Stimulated activated CD8-positive, alpha-beta memory T cell treated with anti-CD3 and anti-CD28 coated beads, Interleukin-2, amount 100 ng/mL, for 1 hour (primary cell): Measurements from ENCODE around the gene SPATA9.
"Not testable (repeated sequence)": the region's sequence is repeated elsewhere in the genome, so short reads cannot be mapped to it uniquely, and the experiment has no call there.

Source experiments
- DNase-seq, 2 donors: peaks; one replicate each; pipeline ENCODE4 v3.0.0-alpha.2; 2020; ENCODE audit warnings: low read depth in 2 of 2

SPATA9 gene

DNA sequence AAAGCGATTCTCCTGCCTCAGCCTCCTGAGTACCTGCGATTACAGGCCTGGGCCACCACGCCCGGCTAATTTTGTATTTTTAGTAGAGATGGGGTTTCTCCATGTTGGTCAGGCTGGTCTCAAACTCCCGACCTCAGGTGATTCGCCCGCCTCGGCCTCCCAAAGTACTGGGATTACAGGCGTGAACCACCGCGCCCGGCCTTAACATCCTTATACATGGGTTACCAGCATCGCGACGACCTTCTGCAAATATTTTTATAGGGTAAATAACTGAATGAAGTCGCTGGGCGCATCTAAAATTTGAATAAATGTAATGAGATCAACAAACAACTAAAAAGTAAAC is 36.6 kb downstream of the SPATA9 start:
- not testable (repeated sequence) for DNase-seq

GRCh38 chr5:95644351-95645042 is 38.3 kb downstream of the SPATA9 start:
- DNase-seq, result no peak

DNA sequence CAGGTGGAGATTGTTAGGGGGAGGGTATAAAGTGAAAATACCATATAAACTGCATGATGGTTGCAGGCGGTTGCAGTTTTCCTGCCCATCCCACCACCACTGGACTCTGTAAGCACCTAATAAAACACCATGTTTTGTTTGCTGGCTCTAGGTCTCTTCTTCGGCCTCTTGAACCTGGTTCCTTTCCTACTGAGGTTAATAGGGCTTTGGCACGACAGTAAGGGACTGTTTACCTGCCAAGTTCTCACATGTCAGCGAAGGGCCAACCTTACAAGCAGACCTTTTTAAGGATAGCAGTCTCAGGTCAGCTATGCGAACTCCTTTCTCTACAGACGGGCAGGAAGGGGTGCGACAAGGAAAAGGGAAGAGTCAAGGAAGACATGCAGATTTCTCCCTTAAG is 39.6 kb downstream of the SPATA9 start:
- no peak for DNase-seq

DNA sequence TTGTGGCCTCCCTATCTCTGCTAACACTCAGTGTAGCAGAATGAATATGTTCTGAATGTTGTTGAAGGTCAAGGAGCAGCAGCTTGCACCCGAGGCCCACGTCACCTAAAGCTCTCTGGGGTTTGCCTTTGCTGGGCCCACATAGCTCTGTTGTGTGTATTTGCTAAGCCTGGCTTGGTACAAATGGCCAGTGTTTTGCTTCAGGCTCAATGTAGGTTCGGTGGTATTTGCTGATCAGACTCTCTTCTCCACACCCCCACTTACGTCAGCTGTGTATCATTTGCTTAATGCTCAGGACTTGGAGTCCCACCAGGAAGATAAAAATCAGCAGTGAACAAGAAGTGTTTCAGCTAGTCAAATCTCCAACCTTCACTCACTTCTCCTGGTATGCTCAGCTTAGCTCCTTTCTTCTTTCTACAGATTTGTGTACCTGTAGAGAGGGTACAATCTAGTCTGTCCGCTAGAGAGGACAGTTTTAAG is 41.0 kb downstream of the SPATA9 start:
- no peak for DNase-seq

DNA sequence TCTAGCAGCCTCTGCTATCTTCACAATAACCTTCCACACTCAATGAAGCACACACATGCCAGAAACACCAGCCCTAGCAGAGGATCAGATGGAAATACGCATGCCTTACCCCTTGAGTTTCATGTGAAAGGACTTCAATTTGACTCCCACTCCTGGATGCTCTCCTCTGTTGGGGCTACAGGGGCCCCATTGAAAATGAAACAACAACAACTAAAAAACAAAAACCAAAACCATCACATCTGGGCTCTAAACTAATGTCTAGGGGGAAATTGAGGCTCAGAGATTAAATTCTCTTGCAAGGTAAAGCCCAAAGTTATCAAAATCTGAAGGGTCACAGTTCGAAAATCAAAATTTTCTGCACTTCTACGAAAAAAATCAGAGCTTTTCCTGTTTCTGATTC is 44.2 kb downstream of the SPATA9 start:
- no peak for DNase-seq

DNA sequence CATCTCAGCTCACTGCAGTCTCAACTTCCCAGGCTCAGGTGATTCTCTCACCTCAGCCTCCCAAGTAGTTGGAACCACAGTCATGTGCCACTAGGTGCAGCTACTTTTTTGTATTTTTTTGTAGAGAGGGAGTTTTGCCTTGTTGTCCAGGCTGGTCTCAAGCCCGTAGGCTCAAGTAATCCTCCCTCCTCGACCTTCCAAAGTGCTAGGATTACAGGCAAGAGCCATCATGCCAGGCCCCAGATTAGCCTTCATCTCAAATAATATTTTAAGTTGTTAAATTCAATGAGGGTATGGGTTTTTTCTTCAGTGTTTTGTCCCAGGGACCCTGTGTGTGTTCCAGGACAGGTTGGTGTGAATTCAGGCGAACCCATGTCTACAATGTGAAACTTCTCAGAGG is 48.7 kb downstream of the SPATA9 start:
- no peak for DNase-seq

GRCh38 chr5:95633671-95634070 is 49.1 kb downstream of the SPATA9 start:
- no peak for DNase-seq

DNA sequence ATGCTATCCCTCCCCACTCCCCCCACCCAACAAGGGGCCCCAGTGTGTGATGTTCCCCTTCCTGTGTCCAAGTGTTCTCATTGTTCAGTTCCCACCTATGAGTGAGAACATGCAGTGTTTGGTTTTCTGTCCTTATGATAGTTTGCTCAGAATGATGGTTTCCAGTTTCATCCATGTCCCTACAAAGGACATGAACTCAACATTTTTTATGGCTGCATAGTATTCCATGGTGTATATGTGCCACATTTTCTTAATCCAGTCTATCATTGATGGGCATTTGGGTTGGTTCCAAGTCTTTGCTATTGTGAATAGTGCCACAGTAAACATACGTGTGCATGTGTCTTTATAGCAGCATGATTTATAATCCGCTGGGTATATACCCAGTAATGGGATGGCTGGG is 49.8 kb downstream of the SPATA9 start:
- DNase-seq, result not testable (repeated sequence)

DNA sequence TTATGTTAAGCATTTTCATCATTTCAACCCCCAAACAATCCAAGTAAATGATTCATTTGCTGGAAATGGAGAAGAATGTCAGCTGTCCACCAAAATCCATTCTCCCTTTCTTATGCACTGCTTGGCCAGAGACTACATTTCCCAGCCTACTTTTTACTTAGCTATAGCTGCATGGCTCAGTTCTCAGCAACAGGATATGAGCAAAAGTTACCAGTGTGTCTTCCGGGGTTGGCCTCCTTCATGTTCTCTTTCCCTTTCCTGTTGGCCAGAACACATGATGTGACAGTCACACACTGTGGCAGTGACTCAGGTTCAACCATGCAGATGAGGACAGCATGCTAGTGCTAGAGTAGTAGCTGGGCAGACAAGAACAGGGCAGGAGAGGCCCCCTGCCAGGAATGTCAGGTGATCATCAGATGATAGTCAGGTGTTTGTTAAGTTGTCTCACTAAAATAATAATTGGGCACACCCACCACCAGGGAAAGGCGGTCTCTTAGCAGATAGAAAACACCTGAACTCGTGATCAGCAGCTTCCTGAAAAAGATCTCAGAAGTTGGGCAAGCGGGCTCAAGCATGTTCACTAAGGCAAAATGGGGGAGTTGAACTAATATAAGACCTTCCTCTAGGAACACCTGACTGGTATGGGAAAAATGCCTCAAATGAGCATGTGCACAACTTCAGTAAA is 50.7 kb downstream of the SPATA9 start:
- no peak for DNase-seq

DNA sequence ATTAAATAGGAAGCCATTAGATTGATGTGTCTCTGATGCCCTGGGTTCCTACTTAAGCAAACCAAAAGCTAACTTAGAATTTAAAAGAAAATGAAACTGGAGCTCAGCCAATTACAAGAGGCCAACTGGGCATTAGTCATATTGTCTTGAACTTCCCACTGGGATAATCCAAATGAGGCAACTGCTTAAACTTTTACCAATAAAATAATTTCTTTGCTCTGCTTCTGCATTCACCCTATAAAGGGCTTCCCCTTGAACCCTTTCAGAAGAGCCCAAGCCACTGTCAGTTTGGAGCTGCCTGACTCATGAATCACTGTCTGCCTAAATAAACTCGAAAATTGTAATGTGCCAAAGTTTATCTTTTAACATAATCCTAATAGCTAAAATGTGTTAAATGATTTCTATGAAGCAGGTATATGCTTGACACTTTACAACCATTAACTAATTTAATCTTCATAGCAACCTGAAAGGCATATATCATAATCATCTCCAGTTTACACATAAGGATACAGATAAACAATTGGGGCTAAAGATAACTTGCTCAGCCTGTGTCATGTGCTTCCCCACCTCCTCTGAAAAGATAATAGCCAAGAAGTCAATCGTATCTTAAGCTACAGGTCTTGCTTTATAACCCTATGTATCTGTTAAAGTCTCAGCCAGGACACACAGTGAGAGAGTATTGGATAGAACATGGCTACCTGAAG is 51.4 kb downstream of the SPATA9 start:
- no peak for DNase-seq

DNA sequence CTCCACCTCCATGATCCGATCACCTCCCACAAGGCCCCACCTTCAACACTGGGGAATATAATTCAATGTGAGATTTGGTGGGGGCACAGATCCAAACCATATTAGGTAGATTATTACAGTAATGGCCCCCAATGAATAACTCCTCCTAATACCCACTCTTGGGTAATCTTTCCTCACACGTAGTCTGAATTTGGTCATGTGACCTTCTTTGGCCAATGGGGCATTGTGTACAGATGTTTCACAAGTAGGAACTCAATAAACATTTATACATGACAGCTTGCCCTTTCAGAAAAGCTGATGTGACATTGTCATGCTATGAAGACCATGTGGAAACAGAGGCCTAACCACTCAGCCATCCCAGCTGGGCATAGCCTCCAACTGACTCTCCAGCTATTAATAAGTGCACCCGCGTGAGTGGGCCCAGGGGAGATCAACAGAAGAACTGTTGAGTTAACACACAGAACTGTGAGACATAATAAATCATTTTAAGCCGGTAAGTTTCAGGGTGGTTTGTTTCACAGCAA is 52.3 kb downstream of the SPATA9 start:
- no peak for DNase-seq

DNA sequence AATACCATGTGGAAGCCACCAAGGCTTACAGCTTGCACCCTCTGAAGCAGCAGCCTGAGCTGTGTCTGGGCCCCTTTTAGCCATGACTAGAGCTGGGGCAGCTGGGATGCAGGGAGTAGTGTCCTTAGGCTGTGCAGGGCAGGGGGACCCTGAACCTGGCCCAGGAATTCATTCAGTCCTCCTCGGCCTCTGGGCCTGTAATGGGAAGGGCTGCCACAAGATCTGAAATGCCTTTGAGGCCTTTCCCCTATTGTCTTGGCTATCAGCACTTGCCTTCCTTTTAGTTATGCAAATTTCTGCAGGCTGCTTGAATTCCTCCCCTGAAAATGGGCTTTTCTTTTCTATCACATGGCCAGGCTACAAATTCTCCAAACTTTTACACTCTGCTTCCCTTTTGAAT is 53.9 kb downstream of the SPATA9 start:
- DNase-seq, result no peak

- DNase-seq, result no peak
These were observed 54.6 kb downstream of the SPATA9 start for GRCh38 chr5:95627971-95628810.

DNA sequence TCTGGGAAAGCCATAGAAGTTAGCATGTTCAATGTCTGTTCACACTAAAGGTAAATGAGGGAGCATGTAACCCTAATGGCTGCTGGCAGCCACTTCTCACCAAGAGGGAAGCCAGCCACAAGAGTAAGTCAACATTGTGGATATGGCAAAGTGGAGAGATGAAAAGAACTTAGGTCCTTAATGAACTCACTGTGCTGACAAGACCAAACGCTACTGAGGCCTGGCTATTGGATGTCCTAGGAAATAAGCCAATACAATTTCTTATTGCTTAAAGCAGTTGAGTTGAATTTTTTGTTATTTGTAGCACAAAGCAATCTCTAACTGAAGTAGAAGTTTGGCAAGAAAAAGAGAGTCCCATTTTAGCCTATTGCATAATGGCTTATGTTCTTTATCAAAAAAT is 56.1 kb downstream of the SPATA9 start:
- DNase-seq, result no peak

- DNase-seq, result no peak
These were observed 58.4 kb downstream of the SPATA9 start for GRCh38 chr5:95624368-95624767.

DNA sequence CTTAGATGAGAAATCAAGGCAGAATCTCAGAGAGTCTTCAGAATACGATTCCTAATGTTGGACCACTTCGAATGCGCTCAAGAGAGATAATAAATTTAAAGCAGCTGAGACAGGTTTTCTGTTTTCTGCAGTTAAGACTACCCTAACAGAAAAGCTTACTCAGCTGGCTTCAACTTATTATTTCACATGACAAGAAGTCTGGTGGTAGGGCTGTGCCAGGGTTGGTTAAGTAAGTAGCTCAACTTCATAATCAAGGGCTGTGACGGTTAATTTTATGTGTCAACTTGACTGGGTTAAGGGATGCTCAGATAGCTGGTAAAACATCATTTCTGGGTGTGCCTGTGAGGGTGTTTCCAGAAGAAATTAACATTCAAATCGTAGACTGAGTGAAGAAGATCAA is 59.1 kb downstream of the SPATA9 start:
- DNase-seq, result no peak

DNA sequence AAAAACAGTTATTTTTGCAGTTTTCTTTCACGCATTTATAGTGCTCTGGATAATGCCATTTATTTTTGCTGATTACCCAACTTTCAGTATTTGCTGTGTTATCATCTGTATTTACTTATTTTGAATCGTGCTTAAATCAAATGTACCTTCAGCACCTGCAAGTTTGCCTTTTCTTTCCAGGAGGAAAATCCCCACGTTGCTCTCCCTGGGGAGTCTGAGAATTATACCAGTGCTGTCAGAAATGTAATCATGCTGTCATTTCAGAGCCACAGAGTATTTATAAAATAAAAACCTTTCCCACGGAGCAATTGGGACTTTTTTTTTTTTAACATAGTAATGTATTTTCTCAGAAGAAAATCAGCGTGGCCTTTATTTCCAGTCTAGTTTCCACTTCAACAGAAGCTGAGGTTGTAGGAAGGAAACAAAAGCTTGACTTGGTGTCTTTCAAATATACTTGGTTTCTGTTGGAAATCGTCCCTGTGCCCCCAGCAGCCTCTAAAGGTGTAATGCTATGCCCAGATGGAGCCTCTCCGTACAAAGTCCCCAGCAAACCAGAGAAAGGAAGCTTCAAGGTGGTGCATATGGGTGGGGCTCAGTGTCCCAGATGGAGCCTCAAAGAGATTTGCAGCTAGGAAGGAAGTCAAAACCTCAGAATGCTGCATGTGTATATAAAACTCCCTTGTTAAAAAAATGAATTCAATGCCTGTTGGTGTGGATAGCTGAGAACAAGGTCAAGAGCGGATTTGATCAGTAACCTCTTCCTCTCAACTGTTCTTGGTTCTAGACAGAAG is 60.8 kb downstream of the SPATA9 start:
- no peak for DNase-seq

GRCh38 chr5:95620870-95621838 is 61.6 kb downstream of the SPATA9 start:
- no peak for DNase-seq

DNA sequence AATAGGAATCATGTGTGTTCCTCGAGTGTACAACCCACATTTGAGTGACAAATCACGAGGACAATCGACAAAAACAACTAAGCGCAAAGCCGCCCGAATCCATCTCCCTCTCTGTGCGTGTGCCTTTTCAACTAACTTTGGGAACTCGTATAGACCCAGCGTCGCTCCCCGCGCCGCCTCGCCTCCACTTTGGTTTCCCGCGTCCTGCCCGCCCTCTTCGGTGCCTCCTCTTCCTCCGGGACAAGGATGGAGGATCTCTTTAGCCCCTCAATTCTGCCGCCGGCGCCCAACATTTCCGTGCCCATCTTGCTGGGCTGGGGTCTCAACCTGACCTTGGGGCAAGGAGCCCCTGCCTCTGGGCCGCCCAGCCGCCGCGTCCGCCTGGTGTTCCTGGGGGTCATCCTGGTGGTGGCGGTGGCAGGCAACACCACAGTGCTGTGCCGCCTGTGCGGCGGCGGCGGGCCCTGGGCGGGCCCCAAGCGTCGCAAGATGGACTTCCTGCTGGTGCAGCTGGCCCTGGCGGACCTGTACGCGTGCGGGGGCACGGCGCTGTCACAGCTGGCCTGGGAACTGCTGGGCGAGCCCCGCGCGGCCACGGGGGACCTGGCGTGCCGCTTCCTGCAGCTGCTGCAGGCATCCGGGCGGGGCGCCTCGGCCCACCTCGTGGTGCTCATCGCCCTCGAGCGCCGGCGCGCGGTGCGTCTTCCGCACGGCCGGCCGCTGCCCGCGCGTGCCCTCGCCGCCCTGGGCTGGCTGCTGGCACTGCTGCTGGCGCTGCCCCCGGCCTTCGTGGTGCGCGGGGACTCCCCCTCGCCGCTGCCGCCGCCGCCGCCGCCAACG is 62.5 kb downstream of the SPATA9 start, which contains the start of gene GPR150:
GPR150 (plus strand) TSS at position 58 of the 840 bp plus-strand sequence; CDS start at position 247, 189 bp downstream.
- DNase-seq, result peak in 1 of 2 donors; percentile 39
